Caco-2 (cell line): ENCODE data around the gene NCAPH2. TPM values are rescaled to one million over a fixed set of nuclear protein-coding genes. Genes with fewer than 3 reads are reported as not detected.

ENCODE experiments used
- BruUV-seq: library from RNA; stranded (reverse); fragments of 400-500 nt; replicated peaks from 2 replicates; lab custom pipeline; 2021; lab: Mats Ljungman, UMichigan
- CTCF ChIA-PET: fragments of 300-600 bp; sonication (Branson Sonifier 250); formaldehyde crosslinking; loops from one replicate; lab custom pipeline; 2022; ENCODE audit warnings: antibody characterized with exemption; lab: Charles Lee
- POLR2A ChIA-PET: fragments of 300-600 bp; sonication (Branson Sonifier 250); formaldehyde crosslinking; loops from one replicate; lab custom pipeline; 2022; ENCODE audit warnings: antibody characterized with exemption; lab: Charles Lee
- DNase-seq, 2 experiments: peaks; one replicate each; pipeline versions ENCODE4 v3.0.0 to v3.0.0-alpha.2; 2020 to 2022
- H3K27me3 ChIP-seq: replicated peaks from 2 replicates; pipeline ENCODE4 v1.6.0; 2011; ENCODE audit warnings: low read length; ENCODE audit not compliant: control insufficient read depth, insufficient read depth
- H3K36me3 ChIP-seq: 2 replicates; pipeline ENCODE4 v1.5.1; 2011; ENCODE audit warnings: low read length; ENCODE audit not compliant: control insufficient read depth, insufficient read depth
- H3K4me1 ChIP-seq: fragments of 250-450 bp; sonication (Bioruptor Pico); 2 replicates; pipeline ENCODE4 v1.5.1; 2020; ENCODE audit warnings: mild to moderate bottlenecking
- H3K4me3 ChIP-seq: 2 replicates; pipeline ENCODE4 v1.5.1; 2011; ENCODE audit warnings: low read depth, mild to moderate bottlenecking, control low read depth, low read length
- H3K9me3 ChIP-seq: fragments of 250-450 bp; sonication (Bioruptor Pico); 2 replicates; pipeline ENCODE4 v1.5.1; 2020; ENCODE audit warnings: mild to moderate bottlenecking, moderate library complexity
- H3K27ac Mint-ChIP-seq: one replicate; pipeline ENCODE4 v1.8.0; 2022; ENCODE audit warnings: mixed read lengths; ENCODE audit not compliant: unreplicated experiment
- H3K27me3 Mint-ChIP-seq: one replicate; pipeline ENCODE4 v1.8.0; 2022; ENCODE audit warnings: mixed read lengths; ENCODE audit not compliant: insufficient read depth, unreplicated experiment
- H3K36me3 Mint-ChIP-seq: one replicate; pipeline ENCODE4 v1.8.0; 2022; ENCODE audit warnings: mild to moderate bottlenecking, mixed read lengths; ENCODE audit not compliant: insufficient read depth, unreplicated experiment
- H3K4me1 Mint-ChIP-seq: one replicate; pipeline ENCODE4 v1.8.0; 2022; ENCODE audit warnings: low read depth, mixed read lengths; ENCODE audit not compliant: unreplicated experiment
- H3K4me3 Mint-ChIP-seq: one replicate; pipeline ENCODE4 v1.8.0; 2022; ENCODE audit warnings: mild to moderate bottlenecking, moderate library complexity, mixed read lengths; ENCODE audit not compliant: unreplicated experiment
- H3K9me3 Mint-ChIP-seq: one replicate; pipeline ENCODE4 v1.8.0; 2022; ENCODE audit warnings: mixed read lengths; ENCODE audit not compliant: unreplicated experiment
- intact Hi-C: fragments of 100-400 bp; cut with micrococcal nuclease; formaldehyde crosslinking; loops from one replicate; pipeline ENCODE4 v1.10.0; 2022; ENCODE audit not compliant: unreplicated experiment
- total RNA-seq: library from RNA; stranded (reverse); gene quantifications from 2 replicates; pipeline ENCODE4 v1.2.3, GENCODE V29; 2022
- TF ChIP-seq, protein P1 (sequence below), 2 experiments: fragments of 200-600 bp in 1 of 2; IDR thresholded peaks; 1 replicate in 1 of 2; 2 replicates in 1 of 2; pipeline versions ENCODE4 v1.5.1 to v1.8.0; 2011 to 2022; ENCODE audit warnings: antibody characterized with exemption in 1 of 2, control low read depth in 1 of 2, inconsistent platforms in 1 of 2, low read depth in 1 of 2, low read length in 1 of 2, mild to moderate bottlenecking in 1 of 2, moderate library complexity in 1 of 2; ENCODE audit not compliant: insufficient read depth in 1 of 2, severe bottlenecking in 1 of 2, unreplicated experiment in 1 of 2

The NCAPH2 gene
- total RNA-seq, 1 experiment from 2014 or later = 88.9 TPM

DNA sequence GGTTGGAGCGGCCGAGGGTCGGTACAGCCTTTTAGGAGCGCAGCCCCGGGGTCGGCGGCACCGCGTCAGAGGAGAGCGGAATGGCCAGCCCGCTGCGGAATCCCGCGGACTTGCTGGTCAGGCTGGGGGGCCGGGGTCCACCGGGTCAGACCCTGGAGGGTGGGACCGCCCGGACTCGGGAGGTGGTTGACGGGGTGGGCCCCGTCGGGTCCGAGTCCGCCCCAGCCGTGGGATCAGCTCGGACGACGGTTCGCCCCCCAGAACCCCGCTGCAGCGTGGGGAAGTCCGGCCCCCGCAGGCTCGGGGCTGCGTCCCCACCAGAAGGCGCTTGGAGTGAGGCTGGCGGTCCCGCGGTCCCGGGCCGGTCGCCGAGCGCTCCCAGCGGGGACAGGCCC, 27.0 kb upstream of the NCAPH2 start:
- H3K36me3 Mint-ChIP-seq = peaks cover 17% of the 10 kb centered on the region
- Histone ChIP-seq H3K36me3 (no peaks in the 10 kb centered on the region), H3K4me3 (peak overlapping the region; percentile 58), H3K4me1 (peaks cover 15% of the 10 kb centered on the region), H3K9me3 (no peaks in the 10 kb centered on the region), H3K27me3 (no peaks in the 10 kb centered on the region)
- H3K27me3 Mint-ChIP-seq = no peaks in the 10 kb centered on the region
- H3K4me3 Mint-ChIP-seq = peak overlapping the region; percentile 77
- CTCF ChIA-PET = interaction anchor here (0.5 to 0.8 kb wide), 2 partner anchors 17 to 230 kb away, joined by 3 to 4 read pairs; no protein-coding TSS in a partner anchor
- intact Hi-C loops = no loop called here
- H3K9me3 Mint-ChIP-seq = no peaks in the 10 kb centered on the region
- POLR2A ChIA-PET = interaction anchor here (0.8 kb wide), 1 partner anchor 45 kb away, joined by 4 read pairs; the partner anchor contains the start of gene SCO2
- no TSS peak for BruUV-seq
- TF ChIP-seq, protein P1, sequence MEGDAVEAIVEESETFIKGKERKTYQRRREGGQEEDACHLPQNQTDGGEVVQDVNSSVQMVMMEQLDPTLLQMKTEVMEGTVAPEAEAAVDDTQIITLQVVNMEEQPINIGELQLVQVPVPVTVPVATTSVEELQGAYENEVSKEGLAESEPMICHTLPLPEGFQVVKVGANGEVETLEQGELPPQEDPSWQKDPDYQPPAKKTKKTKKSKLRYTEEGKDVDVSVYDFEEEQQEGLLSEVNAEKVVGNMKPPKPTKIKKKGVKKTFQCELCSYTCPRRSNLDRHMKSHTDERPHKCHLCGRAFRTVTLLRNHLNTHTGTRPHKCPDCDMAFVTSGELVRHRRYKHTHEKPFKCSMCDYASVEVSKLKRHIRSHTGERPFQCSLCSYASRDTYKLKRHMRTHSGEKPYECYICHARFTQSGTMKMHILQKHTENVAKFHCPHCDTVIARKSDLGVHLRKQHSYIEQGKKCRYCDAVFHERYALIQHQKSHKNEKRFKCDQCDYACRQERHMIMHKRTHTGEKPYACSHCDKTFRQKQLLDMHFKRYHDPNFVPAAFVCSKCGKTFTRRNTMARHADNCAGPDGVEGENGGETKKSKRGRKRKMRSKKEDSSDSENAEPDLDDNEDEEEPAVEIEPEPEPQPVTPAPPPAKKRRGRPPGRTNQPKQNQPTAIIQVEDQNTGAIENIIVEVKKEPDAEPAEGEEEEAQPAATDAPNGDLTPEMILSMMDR (IDR thresholded peaks at IDR 0.05; ENCODE audit: insufficient read depth in 1 of 2, low read depth in 1 of 2, low read length in 1 of 2, severe bottlenecking in 1 of 2, unreplicated experiment in 1 of 2) = no peak
- no peak for DNase-seq
- no peak overlapping the region for H3K27ac Mint-ChIP-seq
- peaks cover 16% of the 10 kb centered on the region for H3K4me1 Mint-ChIP-seq

DNA sequence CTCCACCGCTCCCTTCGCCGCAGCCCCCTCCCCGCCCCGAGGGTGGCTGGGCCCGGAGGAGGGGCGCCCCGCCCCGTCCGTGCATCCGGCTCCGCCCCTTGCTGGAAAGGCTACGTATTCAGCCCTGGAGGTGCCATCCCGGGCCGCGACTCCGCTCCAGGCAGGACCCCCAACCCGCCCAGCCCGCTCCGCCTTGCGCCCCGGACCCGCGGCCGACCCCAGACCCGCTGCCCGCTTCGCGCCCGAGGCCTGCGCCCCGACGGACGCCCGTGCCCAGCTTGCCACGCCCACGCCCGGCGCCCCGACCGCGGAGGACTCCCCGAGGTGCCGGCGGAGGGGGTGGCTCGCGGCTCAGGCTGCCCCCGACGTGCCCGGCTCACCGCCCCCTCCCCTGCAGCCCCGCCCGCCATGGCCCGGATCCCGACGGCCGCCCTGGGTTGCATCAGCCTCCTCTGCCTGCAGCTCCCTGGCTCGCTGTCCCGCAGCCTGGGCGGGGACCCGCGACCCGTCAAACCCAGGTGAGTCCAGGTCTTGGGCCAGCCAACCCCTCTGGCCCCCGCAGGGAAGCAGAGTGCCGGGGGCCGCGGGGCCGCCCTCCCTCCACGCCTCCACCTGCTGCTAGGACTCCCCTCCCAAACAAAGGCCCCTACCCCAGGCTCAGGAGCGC, 26.5 kb upstream of the NCAPH2 start, which contains the start of gene ADM2:
Gene ADM2 (plus strand): TSS at position 104 of the 667 bp plus-strand sequence. CDS start 305 bp downstream, at position 409.
- Mint-ChIP-seq H3K4me3 (peak within 1 kb of the TSS; percentile 77), H3K9me3 (no peaks in the 10 kb centered on the region), H3K27ac (peak within 1 kb of the TSS; percentile 64), H3K36me3 (peaks cover 22% of the 10 kb centered on the region), H3K27me3 (no peaks in the 10 kb centered on the region), H3K4me1 (peaks cover 20% of the 10 kb centered on the region)
- Histone ChIP-seq H3K4me3 (peak within 1 kb of the TSS; percentile 58), H3K36me3 (no peaks in the 10 kb centered on the region), H3K9me3 (no peaks in the 10 kb centered on the region), H3K4me1 (peaks cover 15% of the 10 kb centered on the region), H3K27me3 (no peaks in the 10 kb centered on the region)
- ChIA-PET POLR2A (interaction anchor here (0.8 kb wide), 1 partner anchor 44 kb away, joined by 4 read pairs; the partner anchor contains the start of gene SCO2), CTCF (interaction anchor here (0.5 to 0.8 kb wide), 2 partner anchors 17 to 230 kb away, joined by 3 to 4 read pairs; no protein-coding TSS in a partner anchor)
- TF ChIP-seq, protein P1 (IDR thresholded peaks at IDR 0.05; ENCODE audit: insufficient read depth in 1 of 2, low read depth in 1 of 2, low read length in 1 of 2, severe bottlenecking in 1 of 2, unreplicated experiment in 1 of 2) = no peak
- intact Hi-C loops = no loop called here
- DNase-seq = peak in 1 of 2 experiments; percentile 80
- BruUV-seq = no TSS peak

DNA sequence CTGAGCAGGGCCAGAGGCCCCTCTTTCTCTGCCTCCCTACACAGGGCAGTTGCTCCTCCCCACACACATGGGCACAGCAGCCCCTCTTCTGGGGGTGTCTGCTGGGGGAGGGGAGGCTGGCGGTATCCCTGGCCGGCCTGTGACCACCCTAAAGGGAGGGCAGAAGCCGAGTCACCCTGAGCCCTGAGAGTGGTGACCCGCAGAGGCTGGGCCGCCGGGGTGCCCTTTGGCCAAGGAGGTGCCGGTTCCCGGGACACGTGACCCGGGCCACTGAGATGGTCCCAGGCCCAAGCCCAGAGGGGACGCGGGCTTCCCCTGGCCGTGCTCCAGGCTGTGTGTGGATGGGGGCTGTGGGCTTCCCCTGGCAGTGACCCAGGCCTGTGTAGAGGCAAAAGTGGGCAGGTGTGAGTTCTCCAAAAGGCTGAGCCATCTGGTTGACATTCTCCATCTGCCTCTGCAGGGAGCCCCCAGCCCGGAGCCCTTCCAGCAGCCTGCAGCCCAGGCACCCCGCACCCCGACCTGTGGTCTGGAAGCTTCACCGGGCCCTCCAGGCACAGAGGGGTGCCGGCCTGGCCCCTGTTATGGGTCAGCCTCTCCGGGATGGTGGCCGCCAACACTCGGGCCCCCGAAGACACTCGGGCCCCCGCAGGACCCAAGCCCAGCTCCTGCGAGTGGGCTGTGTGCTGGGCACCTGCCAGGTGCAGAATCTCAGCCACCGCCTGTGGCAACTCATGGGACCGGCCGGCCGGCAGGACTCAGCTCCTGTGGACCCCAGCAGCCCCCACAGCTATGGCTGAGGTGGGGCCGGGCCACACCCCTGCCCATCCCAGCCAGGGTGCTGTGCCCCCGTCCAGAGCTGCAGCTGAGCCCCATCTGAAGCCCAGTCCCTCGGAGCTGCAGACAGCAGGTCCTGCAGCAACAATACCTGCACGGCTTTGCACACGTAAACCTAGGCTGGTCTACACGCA, 25.6 kb upstream of the NCAPH2 start:
- intact Hi-C loops = no loop called here
- Histone ChIP-seq H3K9me3 (no peaks in the 10 kb centered on the region), H3K27me3 (no peaks in the 10 kb centered on the region), H3K4me3 (peak overlapping the region; percentile 58), H3K36me3 (no peaks in the 10 kb centered on the region), H3K4me1 (peaks cover 15% of the 10 kb centered on the region)
- Mint-ChIP-seq H3K4me3 (peak overlapping the region; percentile 77), H3K27ac (peak overlapping the region; percentile 64), H3K27me3 (no peaks in the 10 kb centered on the region), H3K9me3 (no peaks in the 10 kb centered on the region), H3K4me1 (peaks cover 14% of the 10 kb centered on the region), H3K36me3 (peaks cover 22% of the 10 kb centered on the region)
- POLR2A ChIA-PET = interaction anchor here (0.6 to 0.8 kb wide), 2 partner anchors 43 to 128 kb away, joined by 3 to 4 read pairs; partner anchors contain the start of gene SCO2
- TF ChIP-seq, protein P1 (IDR thresholded peaks at IDR 0.05; ENCODE audit: insufficient read depth in 1 of 2, low read depth in 1 of 2, low read length in 1 of 2, severe bottlenecking in 1 of 2, unreplicated experiment in 1 of 2) = no peak
- no TSS peak for BruUV-seq
- no peak for DNase-seq
- CTCF ChIA-PET = no interaction called here
